Brain microvascular endothelial cell (primary cell): ENCODE results near the gene BICD1.

ENCODE experiments used
- DNase-seq: peaks from one replicate; pipeline ENCODE4 v3.0.0-alpha.2; 2020
- H3K27ac ChIP-seq: fragments of 250-450 bp; sonication (Bioruptor Pico); 2 replicates; pipeline ENCODE4 v1.5.1; 2020; ENCODE audit warnings: mild to moderate bottlenecking, moderate library complexity
- H3K27me3 ChIP-seq: fragments of 250-450 bp; sonication (Bioruptor Pico); replicated peaks from 2 replicates; pipeline ENCODE4 v1.5.1; 2020; ENCODE audit warnings: mild to moderate bottlenecking
- H3K36me3 ChIP-seq: fragments of 250-450 bp; sonication (Bioruptor Pico); replicated peaks from 2 replicates; pipeline ENCODE4 v1.5.1; 2020; ENCODE audit warnings: mild to moderate bottlenecking
- H3K4me3 ChIP-seq: 2 replicates; pipeline ENCODE4 v1.5.1; 2011; ENCODE audit warnings: low read depth, mild to moderate bottlenecking, control low read depth, low read length, moderate library complexity
- in situ Hi-C: cut with HindIII; loops from 2 replicates; pipeline ENCODE4 v1.10.0; 2017; ENCODE audit warnings: low sequenced_read_pairs, low pct_ligation_motif_present
- TF ChIP-seq, protein P1 (sequence below): IDR thresholded peaks from 2 replicates; pipeline ENCODE4 v1.5.1; 2011; ENCODE audit warnings: low read depth, mild to moderate bottlenecking, moderate library complexity, low read length, control low read depth, inconsistent platforms; ENCODE audit errors: missing control alignments

Gene BICD1

DNA sequence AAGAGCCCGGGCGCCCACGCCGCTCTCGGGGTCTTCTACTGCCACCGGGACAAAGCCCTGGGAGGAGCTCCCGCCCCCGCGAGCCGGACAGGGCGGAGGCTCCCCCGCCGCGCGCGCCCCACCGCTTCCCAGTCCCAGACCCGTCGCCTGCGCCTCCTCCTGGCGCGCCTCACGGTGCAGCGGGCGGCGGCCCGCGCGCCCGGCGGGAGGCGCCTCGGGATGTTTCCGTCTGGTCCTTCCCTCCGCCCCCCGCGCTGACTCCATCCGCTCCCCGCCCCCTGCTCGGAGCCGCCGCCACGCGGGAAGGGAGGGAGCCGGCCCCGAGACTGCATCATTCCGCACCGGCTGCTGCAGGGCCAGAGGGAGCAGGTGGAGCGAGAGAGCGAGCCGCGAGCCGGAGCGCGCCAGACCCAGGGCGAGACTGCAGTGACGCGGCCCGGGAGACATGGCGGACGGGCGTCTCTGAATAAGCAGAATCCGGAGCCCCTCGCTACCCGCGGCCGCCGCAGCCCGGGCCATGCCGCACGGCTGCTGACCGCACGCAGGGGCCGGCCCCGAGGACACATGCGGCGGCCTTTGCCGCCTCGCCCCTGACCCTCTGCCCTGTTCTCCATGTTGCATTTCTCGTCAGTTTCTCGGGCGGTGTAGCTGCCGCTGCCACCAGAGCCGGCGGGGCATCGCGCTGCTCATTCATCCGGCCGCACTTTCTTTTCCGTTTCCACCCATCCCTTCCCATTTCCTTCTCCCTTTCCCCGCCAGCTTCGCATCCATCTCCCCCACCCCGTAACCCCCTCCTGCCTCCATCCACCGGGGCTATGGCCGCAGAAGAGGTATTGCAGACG is at the start of gene BICD1:
TSS of gene BICD1 (plus strand) at position 331 of the 842 bp plus-strand sequence. CDS start at position 816, 485 bp downstream.
- no peaks in the 10 kb centered on the region for H3K36me3 ChIP-seq
- TF ChIP-seq, protein P1, sequence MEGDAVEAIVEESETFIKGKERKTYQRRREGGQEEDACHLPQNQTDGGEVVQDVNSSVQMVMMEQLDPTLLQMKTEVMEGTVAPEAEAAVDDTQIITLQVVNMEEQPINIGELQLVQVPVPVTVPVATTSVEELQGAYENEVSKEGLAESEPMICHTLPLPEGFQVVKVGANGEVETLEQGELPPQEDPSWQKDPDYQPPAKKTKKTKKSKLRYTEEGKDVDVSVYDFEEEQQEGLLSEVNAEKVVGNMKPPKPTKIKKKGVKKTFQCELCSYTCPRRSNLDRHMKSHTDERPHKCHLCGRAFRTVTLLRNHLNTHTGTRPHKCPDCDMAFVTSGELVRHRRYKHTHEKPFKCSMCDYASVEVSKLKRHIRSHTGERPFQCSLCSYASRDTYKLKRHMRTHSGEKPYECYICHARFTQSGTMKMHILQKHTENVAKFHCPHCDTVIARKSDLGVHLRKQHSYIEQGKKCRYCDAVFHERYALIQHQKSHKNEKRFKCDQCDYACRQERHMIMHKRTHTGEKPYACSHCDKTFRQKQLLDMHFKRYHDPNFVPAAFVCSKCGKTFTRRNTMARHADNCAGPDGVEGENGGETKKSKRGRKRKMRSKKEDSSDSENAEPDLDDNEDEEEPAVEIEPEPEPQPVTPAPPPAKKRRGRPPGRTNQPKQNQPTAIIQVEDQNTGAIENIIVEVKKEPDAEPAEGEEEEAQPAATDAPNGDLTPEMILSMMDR = no peak
- H3K27ac ChIP-seq = peak within 1 kb of the TSS; percentile 78
- in situ Hi-C loops = no loop called here
- no peaks in the 10 kb centered on the region for H3K27me3 ChIP-seq
- H3K4me3 ChIP-seq = peak within 1 kb of the TSS; percentile 74
- DNase-seq = peak; percentile 73

GRCh38 chr12:32061033-32061432 is 45.6 kb upstream of the BICD1 start:
- no peak overlapping the region for H3K27ac ChIP-seq
- in situ Hi-C loops = loop anchor here (25.0 kb wide), 1 partner anchor 251 kb away; no protein-coding TSS in a partner anchor
- no peak for DNase-seq
- no peaks in the 10 kb centered on the region for H3K27me3 ChIP-seq
- no peak overlapping the region for H3K4me3 ChIP-seq
- TF ChIP-seq, protein P1 = no peak
- H3K36me3 ChIP-seq = no peaks in the 10 kb centered on the region

DNA sequence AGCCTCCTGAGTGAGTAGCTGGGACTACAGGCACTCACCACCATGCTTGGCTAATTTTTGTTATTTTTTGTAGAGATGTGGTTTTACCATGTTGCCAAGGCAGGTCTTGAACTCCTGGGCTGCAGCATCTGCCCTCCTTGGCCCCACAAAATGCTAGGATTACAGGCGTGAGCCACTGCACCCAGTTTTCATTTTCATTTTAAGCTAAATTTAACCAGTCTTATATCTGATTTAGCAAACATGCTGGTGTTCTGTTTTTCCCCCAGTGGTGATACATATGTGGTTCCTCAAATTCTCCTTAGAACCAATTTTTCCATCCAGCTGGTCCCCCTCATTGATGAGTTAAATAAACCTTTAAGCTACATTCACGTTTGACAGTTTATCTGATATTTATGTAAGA is 43.8 kb upstream of the BICD1 start:
- Histone ChIP-seq H3K4me3 (no peak overlapping the region), H3K27ac (no peak overlapping the region), H3K36me3 (no peaks in the 10 kb centered on the region), H3K27me3 (no peaks in the 10 kb centered on the region)
- DNase-seq = no peak
- in situ Hi-C loops = loop anchor here (25.0 kb wide), 1 partner anchor 249 kb away; no protein-coding TSS in a partner anchor
- TF ChIP-seq, protein P1 = no peak

- no peak for DNase-seq
- H3K36me3 ChIP-seq = no peaks in the 10 kb centered on the region
Measured at GRCh38 chr12:32063796-32064195, 42.9 kb upstream of the BICD1 start.

GRCh38 chr12:32066206-32066605 is 40.4 kb upstream of the BICD1 start:
- TF ChIP-seq, protein P1 = no peak
- H3K4me3 ChIP-seq = no peak overlapping the region
- in situ Hi-C loops = loop anchor here (25.0 kb wide), 1 partner anchor 246 kb away; no protein-coding TSS in a partner anchor
- H3K36me3 ChIP-seq = no peaks in the 10 kb centered on the region
- H3K27ac ChIP-seq = no peak overlapping the region
- DNase-seq = no peak
- H3K27me3 ChIP-seq = no peaks in the 10 kb centered on the region

More at GRCh38 chr12:32063796-32064195, 42.9 kb upstream of the BICD1 start:
- Histone ChIP-seq H3K4me3 (no peak overlapping the region), H3K27me3 (no peaks in the 10 kb centered on the region), H3K27ac (no peak overlapping the region)
- TF ChIP-seq, protein P1 = no peak
- in situ Hi-C loops = loop anchor here (25.0 kb wide), 1 partner anchor 249 kb away; no protein-coding TSS in a partner anchor
